IMR-90 (cell line): ENCODE results near the gene MT1G.

Experiments used
- CTCF ChIP-seq: conservative IDR thresholded peaks from 2 replicates; pipeline ENCODE4 v1.5.1; 2012; ENCODE audit warnings: mild to moderate bottlenecking, low read depth, low read length, improper control_type of control experiment
- POLR2A ChIP-seq: IDR thresholded peaks from 2 replicates; pipeline ENCODE4 v1.6.1; 2012; ENCODE audit warnings: mild to moderate bottlenecking, low read depth, low read length
- RAD21 ChIP-seq: IDR thresholded peaks from 2 replicates; pipeline ENCODE4 v1.6.1; 2012; ENCODE audit warnings: low read length, improper control_type of control experiment
- RCOR1 ChIP-seq: IDR thresholded peaks from 2 replicates; pipeline ENCODE4 v1.6.1; 2012; ENCODE audit warnings: mild to moderate bottlenecking, low read length, improper control_type of control experiment; ENCODE audit not compliant: insufficient replicate concordance
- TF ChIP-seq, protein P1 (sequence below): fragments of 150-350 bp; IDR thresholded peaks from 2 replicates; pipeline ENCODE4 v1.6.1; 2017; ENCODE audit warnings: mild to moderate bottlenecking, antibody characterized with exemption, low read length, low read depth

DNA sequence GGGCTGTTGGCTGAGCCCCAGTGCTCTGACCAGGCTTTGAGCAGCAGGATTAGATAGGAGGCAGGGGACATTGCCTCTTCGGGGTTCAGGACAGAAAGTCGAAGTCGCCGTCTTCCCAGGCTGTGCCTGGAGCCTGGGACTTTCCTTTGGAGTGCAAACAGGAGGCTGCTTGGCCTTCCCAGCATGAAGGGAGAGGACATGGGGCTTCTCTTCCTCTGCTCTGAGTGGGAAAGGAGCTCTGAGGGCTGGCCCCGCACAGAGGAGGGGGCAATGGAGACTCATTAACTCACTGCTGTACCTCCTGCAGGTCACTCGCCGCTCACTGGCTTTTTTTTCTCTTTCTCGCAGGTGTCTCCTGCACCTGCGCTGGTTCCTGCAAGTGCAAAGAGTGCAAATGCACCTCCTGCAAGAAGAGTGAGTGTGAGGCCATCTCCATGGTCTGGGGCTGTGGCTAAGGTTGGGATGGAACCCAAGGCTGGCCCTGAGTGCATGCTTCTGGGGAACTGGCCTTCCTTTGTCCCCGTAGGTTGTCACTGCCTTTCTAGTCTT, 9.5 kb downstream of the MT1G start:
- TF ChIP-seq, protein P1, sequence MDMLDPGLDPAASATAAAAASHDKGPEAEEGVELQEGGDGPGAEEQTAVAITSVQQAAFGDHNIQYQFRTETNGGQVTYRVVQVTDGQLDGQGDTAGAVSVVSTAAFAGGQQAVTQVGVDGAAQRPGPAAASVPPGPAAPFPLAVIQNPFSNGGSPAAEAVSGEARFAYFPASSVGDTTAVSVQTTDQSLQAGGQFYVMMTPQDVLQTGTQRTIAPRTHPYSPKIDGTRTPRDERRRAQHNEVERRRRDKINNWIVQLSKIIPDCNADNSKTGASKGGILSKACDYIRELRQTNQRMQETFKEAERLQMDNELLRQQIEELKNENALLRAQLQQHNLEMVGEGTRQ, result no peak
- TF ChIP-seq CTCF (no peak), POLR2A (no peak), RCOR1 (no peak), RAD21 (no peak)
